T follicular helper cell (primary cell): ENCODE measurements around the gene RIF1.
"Not testable (repeated sequence)": the region's sequence is repeated elsewhere in the genome, so short reads cannot be mapped to it uniquely, and the experiment has no call there.

Experiments used
- DNase-seq: peaks from one replicate; pipeline ENCODE4 v3.0.0-alpha.2; 2020; ENCODE audit warnings: low read depth

RIF1 gene

DNA sequence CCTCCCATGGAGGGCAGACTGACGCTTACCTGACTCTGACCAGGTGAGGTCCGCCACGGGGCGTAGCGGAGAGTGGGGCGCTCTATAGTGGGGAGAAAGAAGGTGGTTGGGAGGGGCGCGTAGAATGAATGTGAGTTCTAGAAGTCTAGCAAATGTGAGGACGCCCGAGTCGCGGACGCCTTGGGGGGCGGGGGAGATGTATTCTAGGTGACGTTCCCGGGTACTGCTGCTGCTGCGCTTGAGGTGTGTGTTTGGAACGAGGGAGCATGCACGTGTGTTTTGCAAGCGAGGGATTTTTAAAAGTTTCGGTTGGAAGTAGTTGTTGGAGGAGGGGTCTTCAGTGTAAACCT, 758 bp downstream of the RIF1 start:
- DNase-seq, result peak; percentile 20

DNA sequence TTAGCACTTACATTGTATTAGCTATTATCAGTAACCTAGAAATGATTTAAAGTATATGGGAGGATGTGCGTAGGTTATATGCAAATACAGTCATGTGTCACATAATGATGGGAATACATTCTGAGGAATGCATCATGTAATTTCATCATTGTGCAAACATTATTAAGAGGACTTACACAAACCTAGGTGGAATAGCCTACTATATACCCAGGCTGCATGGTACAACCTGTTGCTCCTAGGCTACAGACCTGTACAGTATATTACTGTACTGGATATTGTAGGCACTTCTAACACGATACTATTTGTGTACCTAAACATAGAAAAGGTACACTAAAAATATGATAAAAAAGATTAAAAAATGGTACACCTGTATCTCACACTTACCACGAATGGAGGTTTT, 7.9 kb downstream of the RIF1 start:
- no peak for DNase-seq

DNA sequence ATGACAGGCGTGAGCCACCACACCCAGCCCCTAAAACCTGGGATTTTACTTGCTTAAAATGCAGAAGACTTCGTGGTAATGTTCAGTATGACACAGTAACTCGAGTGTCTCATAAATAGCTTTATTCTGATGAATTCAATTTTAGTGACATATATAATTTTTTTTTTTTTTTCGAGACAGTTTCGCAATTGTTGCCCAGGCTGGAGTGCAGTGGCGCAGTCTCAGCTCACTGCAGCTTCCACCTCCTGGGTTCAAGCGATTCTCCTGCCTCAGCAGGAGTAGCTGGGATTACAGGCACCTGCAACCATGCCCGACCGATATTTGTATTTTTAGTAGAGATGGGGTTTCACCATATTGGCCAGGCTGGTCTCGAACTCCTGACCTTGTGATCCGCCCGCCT, 12.0 kb downstream of the RIF1 start:
- not testable (repeated sequence) for DNase-seq

DNA sequence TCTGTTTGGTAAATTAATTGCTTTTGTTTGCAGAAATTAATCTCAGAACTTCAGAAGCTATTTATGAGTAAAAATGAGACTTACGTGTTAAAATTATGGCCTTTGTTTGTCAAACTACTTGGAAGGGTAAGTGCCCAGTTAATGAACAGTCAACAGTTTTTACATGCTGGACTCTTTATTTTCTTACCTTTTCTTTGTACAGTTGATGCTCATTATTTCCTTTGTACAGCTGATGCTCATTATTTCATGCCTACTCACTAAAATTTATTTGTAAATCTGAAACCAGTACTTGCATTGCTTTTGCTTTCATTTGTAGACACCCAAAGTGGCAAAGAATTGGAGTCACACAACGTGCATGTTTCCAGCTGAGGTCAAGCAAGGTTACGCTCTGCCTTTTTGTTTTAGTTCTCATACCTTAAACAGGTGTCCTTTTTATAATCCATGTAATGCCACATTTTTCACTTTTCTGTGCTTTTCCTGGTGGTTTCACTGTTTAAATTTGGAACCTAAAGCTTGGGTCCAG, 13.3 kb downstream of the RIF1 start:
- DNase-seq, result no peak

DNA sequence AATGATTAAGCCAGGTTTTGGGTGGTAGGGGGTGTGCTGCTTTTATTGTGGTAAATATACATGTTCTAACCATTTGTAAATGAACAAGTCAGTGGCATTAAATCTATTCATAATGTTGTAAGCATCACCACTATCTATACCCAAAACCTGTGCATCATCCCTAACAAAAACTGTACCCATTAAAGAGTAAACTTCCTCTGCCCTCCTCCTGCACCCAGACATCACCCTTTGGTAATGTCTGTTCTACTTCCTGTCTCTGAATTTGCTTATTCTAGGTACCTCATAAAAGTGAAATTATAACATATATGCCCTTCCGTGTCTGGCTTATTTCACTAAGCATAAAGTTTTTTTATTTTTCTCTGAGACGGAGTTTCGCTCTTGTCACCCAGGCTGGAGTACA, 14.1 kb downstream of the RIF1 start:
- DNase-seq, result peak; percentile 13

DNA sequence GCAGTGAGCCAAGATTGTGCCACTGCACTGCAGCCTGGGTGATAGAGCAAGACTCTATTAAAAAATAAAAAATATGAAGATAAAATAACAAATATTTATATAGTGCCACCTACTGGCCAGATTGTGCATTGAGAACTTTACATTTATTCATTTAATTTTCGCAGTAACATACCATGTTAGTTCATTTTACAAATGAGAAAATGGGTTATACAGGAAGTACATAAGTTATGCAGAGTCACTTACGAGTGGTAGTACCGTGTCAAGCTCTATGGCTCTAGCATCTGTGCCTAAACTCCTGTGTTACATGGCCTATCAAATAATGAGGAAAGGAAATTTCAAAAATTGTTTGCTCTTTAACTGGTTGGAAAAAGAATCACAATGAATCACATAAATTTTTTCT, 27.9 kb downstream of the RIF1 start:
- DNase-seq, result no peak

DNA sequence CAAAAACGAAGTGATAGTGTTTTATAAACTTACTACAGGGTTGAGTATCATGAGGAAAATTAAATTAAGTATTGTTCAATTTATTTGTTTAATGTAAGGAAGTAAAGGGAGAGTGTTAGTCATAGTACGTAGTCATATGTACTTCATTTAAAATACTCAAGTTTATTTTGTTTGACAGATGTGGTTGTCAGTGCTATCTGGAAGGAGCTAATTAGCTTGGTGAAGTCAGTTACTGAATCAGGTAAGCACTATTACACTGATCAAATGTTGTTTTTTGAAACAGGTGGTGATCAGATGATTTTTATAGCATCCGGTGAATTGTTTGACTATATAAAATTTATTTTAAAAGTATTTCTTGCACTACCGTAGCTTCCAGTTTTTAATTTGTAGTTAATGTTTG, 28.8 kb downstream of the RIF1 start:
- no peak for DNase-seq

DNA sequence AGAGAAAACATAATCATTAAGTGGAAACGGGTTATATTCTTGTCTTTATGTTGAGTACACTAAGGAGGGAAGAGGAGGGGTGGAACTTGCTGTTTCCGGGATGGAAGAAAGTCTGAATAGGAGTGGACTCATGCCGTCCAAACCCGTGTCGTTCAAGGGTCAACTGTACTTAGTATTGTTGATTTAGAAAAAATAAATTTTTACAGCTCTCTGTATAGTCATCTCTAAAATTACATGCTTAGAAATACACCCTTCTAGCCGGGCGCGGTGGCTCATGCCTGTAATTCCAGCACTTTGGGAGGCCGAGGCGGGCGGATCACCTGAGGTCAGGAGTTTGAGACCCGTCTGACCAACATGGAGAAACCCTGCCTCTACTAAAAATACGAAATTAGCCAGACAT, 29.4 kb downstream of the RIF1 start:
- DNase-seq, result no peak

DNA sequence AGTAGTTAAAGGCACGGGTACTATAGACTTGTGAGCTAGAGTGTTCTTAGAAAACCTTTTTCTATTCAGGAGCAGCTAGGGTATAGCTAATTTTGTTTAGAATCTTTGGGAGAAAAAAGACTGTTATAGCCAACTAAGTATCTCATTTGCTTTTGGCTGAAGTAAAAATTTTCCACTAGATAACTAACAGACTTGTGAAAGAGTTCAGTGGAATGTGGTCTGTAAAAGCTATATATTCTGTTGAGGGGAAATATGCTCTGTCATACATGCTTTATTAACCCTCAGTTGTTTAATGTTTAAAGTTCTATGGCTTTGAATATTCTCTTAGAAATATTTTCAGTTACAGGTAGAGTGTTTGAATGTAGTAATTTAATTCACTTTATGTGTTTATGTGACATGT, 49.7 kb downstream of the RIF1 start:
- DNase-seq, result no peak

DNA sequence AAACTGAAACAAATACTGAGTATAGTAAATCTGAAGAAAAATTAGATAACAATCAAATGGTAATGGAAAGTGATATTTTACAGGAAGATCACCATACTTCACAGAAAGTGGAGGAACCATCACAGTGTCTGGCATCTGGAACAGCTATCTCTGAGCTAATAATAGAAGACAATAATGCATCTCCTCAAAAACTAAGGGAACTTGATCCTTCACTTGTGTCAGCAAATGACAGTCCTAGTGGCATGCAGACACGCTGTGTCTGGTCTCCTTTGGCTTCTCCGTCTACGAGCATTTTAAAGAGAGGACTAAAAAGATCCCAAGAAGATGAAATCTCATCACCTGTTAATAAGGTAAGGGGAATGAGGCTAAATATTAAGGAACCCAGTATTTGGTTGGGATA, 56.1 kb downstream of the RIF1 start:
- DNase-seq, result no peak

DNA sequence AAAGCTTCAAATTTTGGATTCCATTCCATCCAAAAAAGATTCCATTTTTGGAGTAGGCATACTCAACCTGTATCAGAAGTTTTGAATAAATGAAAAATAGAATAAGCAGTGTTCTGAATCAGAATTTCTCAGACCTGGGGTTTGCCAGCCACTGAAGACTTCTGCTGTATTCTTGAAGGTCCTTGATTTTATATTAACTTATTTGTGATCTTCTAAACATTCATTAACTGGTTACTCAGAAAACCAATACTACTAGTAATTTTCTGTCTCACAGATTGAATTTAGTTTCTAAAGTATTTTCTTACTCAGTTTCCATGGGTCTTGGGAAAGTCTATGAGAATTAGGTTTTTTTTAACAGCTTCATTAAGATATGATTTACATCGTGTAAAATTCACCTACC, 60.9 kb downstream of the RIF1 start:
- DNase-seq, result no peak

DNA sequence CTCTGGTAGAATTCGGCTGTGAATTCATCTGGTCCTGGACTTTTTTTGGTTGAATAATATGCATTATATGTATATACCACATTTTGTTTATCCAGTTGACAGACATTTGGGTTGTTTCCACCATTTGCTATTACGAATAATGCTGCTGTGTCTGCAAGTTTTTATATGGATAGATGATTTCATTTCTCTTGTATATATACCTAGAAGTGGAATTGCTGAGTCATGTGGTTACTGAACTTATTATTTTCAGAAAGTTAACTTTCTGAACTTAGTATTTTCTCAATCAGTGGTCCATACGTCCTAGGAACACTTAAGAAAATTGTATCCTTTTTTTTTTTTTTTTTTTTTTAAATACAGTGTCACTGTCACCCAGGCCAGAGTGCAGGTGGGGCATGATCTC, 63.3 kb downstream of the RIF1 start:
- no peak for DNase-seq

DNA sequence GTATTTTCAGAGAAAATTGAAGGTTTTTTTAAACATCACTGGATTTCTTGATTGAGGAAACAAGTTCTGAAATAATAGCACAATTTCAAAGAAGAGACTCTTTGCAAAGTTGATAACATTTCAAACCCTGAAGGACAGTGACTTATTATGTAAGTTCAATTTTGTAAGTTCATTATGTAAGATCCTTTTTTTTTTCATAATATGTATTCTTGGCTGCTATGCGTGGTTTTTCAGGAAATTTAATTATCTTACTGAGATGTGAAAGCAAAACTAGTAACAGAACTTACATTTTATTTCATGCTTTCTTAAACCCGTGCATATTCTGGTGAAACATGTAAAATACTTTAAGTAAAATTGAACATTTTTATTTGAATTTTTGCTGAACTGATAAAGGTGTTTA, 65.4 kb downstream of the RIF1 start:
- DNase-seq, result no peak

DNA sequence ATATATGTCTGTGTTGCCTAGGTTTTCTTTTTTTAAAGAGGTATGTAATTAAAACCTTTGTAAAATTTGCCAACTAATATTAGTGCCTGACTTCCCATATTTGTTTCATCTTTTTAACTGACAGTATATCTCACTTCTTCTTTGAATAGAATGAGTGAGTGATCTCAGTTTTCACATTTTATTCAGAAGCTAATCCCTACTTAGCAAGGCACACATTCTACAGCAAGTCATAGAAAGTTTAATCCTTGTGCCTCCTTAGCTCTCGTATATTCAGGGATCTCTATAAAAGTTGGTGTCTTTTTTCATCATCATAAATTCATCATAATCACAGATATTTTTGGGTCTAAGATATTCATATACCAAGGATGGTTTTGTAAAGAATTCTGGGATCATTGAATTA, 66.6 kb downstream of the RIF1 start:
- DNase-seq, result no peak

DNA sequence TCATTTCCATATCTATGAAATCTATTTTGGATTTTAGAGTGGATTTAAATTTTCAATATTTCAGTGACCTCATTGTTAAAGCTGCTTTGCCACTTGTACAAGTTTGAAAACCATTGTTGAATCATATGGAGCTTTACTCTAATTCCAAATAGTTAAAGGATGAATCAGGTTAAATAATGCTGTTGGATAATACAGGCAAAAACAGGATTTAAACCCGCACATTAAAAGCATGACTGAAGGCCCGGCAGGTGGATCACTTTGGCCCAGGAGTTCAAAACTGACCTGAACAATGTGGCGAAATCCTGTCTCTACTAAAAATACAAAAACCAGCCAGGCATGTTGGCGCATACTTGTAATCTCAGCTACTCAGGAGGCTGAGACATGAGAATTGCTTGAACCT, 68.3 kb downstream of the RIF1 start:
- DNase-seq, result no peak

DNA sequence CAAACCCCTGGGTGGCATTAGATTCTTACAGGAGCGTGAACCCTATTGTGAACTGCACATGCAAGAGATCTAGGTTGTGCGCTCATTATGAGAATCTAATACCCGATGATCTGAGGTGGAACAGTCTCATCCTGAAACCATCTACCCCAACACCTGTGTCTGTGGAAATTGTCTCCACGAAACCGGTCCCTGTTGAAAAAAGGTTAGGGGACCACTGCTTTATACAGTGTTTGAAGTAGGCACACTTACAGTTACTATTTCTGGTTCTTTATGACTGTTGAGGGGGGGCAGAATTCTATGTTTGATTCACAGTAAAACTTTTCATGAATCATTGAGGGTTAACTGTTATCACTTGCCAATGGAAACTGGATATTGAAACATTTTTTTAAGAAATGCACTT, 72.0 kb downstream of the RIF1 start:
- DNase-seq, result no peak

DNA sequence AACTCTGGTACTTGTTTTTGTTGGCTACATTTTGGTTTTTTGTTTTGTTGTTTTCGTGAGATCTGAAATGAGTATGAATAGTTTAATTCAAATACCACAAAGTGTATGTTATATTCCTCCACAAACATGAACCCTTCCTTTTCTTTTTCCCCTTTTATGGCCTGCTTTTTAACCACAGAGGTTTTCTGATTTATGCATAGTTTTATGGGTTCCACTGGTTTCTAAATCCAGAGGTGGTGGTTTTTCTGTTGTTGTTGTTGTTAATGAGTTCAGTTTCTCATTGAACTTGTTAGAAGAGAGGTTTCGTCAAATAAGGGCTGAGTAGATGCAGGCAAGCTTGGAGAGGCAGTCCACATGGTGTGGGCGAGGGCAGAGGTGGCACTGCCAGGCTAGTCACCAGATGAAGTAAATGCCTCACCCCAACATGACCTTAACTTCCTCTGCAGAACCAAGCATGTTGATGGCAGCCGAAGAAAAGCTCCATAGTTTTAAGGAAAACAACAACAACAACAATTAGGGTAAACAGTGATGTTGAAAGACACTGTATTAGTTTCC, 72.5 kb downstream of the RIF1 start:
- no peak for DNase-seq

DNA sequence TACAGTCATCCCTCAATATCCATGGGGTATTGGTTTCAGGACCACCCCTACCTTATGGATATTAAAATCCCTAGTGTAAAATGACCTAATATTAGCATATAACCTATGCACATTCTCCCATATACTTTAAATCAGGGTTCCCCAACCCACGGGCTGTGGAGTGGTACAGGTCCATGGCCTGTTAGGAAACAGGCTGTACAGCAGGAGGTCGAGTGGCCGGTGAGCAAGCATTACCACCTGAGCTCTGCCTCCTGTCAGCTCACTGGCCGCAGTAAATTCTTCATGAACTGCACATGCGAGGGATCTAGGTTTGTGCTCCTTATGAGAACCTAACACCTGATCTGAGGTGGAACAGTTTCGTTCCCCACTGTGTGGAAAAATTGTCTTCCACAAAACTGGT, 73.8 kb downstream of the RIF1 start:
- DNase-seq, result no peak

DNA sequence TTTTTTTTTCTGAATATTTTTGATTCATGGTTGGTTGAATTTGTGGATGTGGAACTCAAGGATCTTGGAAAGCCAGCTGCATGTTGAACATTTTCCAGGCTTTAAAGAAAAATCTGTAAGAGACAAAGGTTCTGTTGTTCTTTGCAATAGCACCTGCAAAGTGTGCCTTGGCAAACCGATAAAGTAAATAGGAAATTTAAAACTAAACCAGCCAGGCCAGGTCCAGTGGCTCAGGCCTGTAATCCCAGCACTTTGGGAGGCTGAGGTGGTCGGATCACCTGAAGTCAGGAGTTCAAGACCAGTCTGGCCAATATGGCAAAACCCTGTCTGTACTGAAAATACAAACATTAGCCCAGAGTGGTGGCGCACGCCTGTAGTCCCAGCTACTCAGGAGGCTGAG, 74.4 kb downstream of the RIF1 start:
- no peak for DNase-seq

DNA sequence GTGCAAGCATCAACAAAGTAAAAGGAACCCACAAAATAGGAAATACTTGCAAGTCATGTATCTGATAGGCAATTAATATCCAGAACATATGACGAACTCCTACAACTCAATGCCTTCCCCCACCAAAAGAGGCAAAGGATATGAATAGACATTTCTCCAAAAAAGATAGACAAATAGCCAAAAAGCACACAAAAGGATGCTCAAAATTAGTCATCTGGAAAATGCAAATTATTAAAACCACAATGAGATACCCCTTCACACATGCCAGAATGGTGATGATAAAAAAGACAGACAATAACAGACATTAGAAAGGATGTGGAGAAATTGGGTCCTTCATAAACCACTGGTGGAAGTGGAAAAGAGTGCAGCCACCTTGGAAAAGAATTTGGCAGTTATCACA, 76.4 kb downstream of the RIF1 start:
- no peak for DNase-seq

DNA sequence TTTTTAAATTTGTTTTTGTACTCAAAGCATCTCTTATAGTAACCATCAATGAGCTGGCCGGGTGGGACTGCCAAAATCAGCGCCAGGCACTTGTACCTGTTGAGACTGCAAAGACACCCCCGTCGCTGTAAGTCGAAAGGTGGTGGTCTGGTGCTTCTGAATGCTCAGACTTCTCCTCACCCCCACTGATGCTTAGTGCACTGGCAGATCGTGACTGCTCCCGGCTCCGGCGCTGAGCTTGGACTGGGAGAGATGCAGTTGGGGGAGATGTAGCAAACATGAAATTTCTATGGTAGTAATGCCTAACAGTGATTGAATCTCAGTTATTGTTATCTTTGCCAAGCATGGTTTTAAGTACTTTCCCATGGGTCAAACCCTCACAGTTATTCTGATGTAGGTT, 80.6 kb downstream of the RIF1 start:
- no peak for DNase-seq

DNA sequence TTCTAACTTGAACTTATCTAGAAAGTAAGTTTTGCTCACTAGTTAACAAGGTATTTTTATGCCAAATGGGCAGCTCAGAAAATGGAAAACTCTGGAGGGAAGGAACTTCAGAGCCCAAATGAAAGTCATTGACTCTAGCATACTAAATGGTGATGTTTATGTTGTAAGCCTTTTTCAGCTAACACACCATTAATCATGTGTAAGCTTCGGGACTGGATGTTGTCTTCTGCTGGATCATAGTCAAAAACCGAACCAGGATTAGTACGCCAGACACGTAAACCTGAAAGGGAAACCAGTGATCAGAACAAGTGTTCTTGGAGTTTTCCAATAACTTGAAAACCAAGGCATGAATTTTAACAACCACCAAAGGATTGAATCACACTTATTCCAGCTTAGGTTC, 81.8 kb downstream of the RIF1 start:
- no peak for DNase-seq

DNA sequence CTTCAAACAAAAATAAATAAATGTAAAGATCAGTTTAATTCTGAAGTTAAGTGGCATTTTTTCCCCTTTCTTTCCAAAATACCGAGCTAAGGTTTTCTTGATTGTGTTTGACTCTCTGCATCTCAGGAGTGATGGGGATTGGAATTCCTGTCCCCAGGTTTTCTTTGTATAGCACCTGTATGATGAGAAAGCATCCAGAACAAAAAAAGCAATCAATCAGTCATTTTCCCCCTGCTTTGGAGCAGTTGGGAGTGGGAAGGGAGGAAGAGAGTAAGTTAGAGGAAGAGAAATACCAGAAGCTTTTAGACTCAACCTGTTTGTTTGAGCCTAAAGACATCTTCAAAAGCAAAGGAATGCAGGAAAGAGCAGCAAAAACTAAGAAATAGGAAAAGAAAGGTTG, 88.5 kb downstream of the RIF1 start:
- DNase-seq, result no peak

DNA sequence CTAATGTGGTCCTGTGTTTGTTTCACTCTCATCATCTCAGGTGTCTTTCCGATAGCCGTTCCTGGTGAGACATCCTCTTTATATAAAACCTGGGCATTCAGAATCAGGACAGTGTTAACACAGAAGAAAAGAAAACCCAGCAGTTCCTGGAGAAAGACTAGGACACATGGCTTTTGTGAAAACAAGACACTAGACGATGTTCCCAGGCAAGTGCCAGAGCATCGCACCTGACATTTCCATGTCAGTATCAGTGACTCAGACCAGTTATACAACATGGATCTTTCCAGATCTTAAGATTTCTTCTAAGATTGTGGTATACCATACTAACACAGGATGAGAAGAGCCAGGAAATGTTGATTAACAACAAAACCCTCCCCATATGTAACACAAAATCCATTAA, 96.5 kb downstream of the RIF1 start:
- no peak for DNase-seq

DNA sequence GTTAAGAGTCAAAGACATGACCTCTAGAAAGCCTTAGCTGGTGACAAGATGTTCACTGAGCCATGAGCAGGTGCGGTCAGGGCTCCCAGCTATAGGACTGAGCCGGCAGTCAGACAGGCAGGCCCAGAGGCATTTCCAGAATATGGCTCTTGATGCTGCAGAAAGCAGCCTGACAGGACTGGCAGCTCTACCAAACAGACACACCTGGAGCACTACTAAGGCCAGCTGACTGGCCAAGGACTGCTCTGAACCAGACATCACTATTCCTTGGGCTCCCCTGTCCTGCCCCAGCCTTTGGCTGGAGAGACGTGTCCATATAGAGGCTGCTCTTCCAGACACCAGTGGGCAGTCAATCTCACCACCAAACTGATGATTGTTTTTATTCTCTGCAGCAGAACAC, 98.8 kb downstream of the RIF1 start:
- no peak for DNase-seq
